Keratinocyte (primary cell): ENCODE measurements around the gene SLC39A11.

Experiments
- CTCF ChIP-seq, 3 experiments: IDR thresholded peaks in 1 of 3; conservative IDR thresholded peaks in 1 of 3; optimal IDR thresholded peaks in 1 of 3; 2 replicates in 2 of 3; 3 replicates in 1 of 3; pipeline versions ENCODE3 to v1.5.1; 2011; ENCODE audit warnings: low read length in 3 of 3, mild to moderate bottlenecking in 3 of 3, moderate library complexity in 2 of 3, control low read depth in 1 of 3, inconsistent platforms in 1 of 3; ENCODE audit not compliant: insufficient read depth in 2 of 3; ENCODE audit errors: extremely low read depth in 1 of 3
- EZH2 ChIP-seq: IDR thresholded peaks from one replicate; pipeline ENCODE4 v1.6.1; 2012; ENCODE audit warnings: inconsistent platforms, mild to moderate bottlenecking, low read length, moderate library complexity

- TF ChIP-seq CTCF (optimal IDR thresholded peaks at IDR 0.05 in 1 of 3, IDR thresholded peaks at IDR 0.05 in 1 of 3, conservative IDR thresholded peaks at IDR 0.05 in 1 of 3; ENCODE audit: extremely low read depth in 1 of 3, insufficient read depth in 2 of 3, low read length in 3 of 3) (no peak), EZH2 (no peak)
These were observed 46.8 kb downstream of the SLC39A11 start for GRCh38 chr17:73045724-73046123.
